SH-SY5Y (cell line): ENCODE results near the gene SLC26A9.

Source experiments
- GATA2 ChIP-seq: IDR thresholded peaks from 2 replicates; pipeline ENCODE4 v1.6.1; 2011; ENCODE audit warnings: mild to moderate bottlenecking, low read depth, low read length
- GATA3 ChIP-seq: IDR thresholded peaks from 2 replicates; pipeline ENCODE4 v1.6.1; 2011; ENCODE audit warnings: low read depth, mild to moderate bottlenecking, low read length, moderate library complexity

SLC26A9 gene

GRCh38 chr1:205943245-205943644, at the start of gene SLC26A9:
SLC26A9 (minus strand) TSS chr1:205943456; CDS start chr1:205935820, 7,636 bp downstream.
- TF ChIP-seq GATA2 (peak; percentile 38; the same call in 1 of the 2 replicates), GATA3 (no peak)

GRCh38 chr1:205992218-205992882, 49.1 kb upstream of the SLC26A9 start:
- no peak for TF ChIP-seq GATA2
- TF ChIP-seq GATA3, result no peak

GRCh38 chr1:205991237-205991636, 48.0 kb upstream of the SLC26A9 start:
- TF ChIP-seq GATA3 (no peak), GATA2 (no peak)

GRCh38 chr1:205990226-205990625, 47.0 kb upstream of the SLC26A9 start:
- no peak for TF ChIP-seq GATA3

- no peak for TF ChIP-seq GATA2
- TF ChIP-seq GATA3, result no peak
These were observed 46.5 kb upstream of the SLC26A9 start for GRCh38 chr1:205989786-205990185.

GRCh38 chr1:205988585-205988995, 45.3 kb upstream of the SLC26A9 start:
- TF ChIP-seq GATA2 (no peak), GATA3 (no peak)

- no peak for TF ChIP-seq GATA2
- TF ChIP-seq GATA3, result no peak
These were observed 43.6 kb upstream of the SLC26A9 start for GRCh38 chr1:205986861-205987260.

- TF ChIP-seq GATA3, result no peak
- TF ChIP-seq GATA2, result no peak
These were observed 43.0 kb upstream of the SLC26A9 start for GRCh38 chr1:205986292-205986691.

- TF ChIP-seq GATA2 (no peak), GATA3 (no peak)
These were observed 42.2 kb upstream of the SLC26A9 start for GRCh38 chr1:205985330-205986005.

GRCh38 chr1:205983925-205984725, 40.9 kb upstream of the SLC26A9 start:
- no peak for TF ChIP-seq GATA2
- TF ChIP-seq GATA3, result no peak

GRCh38 chr1:205981257-205981656, 38.0 kb upstream of the SLC26A9 start:
- no peak for TF ChIP-seq GATA3

- TF ChIP-seq GATA3 (no peak), GATA2 (0 out of 2 replicates have a peak, but pooled peaks have one; percentile 9)
These were observed 37.1 kb upstream of the SLC26A9 start for GRCh38 chr1:205980237-205980870.

GRCh38 chr1:205979301-205979700, 36.0 kb upstream of the SLC26A9 start:
- no peak for TF ChIP-seq GATA3
- no peak for TF ChIP-seq GATA2

GRCh38 chr1:205978676-205979075, 35.4 kb upstream of the SLC26A9 start:
- no peak for TF ChIP-seq GATA2
- no peak for TF ChIP-seq GATA3

- TF ChIP-seq GATA3 (no peak), GATA2 (no peak)
These were observed 34.3 kb upstream of the SLC26A9 start for GRCh38 chr1:205977402-205978014.
